Vagina (tissue), 2 donors: ENCODE data around the gene HES5.

ENCODE experiments used
- CTCF ChIP-seq, 3 experiments: fragments of 450-650 bp in 2 of 3; fragments of 200-600 bp in 1 of 3; sonication (generic) in 1 of 3; IDR thresholded peaks; one replicate each; pipeline ENCODE4 v1.5.1; 2017 to 2019; ENCODE audit warnings: antibody characterized with exemption in 3 of 3, mild to moderate bottlenecking in 2 of 3, moderate library complexity in 2 of 3
- POLR2A ChIP-seq, 2 donors: fragments of 450-650 bp; IDR thresholded peaks; one replicate each; pipeline ENCODE4 v1.6.1; 2017; ENCODE audit warnings: antibody characterized with exemption in 2 of 2, mild to moderate bottlenecking in 2 of 2, moderate library complexity in 2 of 2
- POLR2AphosphoS5 ChIP-seq, 2 donors: sonication (generic); formaldehyde crosslinking; IDR thresholded peaks; one replicate each; pipeline ENCODE4 v1.9.0; 2017; ENCODE audit warnings: antibody characterized with exemption in 2 of 2, mild to moderate bottlenecking in 2 of 2, low read depth in 1 of 2; ENCODE audit not compliant: insufficient read depth in 1 of 2

DNA sequence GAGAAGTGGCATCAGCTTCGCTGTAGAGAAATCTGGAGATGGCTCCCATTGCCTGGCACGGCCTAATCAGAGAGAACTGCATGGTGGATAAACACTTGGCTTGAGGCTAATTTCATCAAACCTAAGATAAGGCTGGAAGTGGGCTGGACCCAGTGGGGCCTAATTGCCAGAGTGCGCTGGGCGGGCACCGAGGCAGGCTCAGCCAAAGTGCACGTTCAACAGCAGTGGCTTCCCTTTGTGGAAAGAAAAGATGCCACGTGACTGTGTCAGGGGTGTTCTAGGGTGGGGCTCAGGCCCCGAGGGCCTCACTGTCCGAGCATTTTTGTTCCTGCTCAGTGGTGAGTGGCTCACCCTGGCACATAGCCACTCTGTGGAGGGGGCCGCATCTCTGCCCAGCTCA is 48.2 kb downstream of the HES5 start:
- TF ChIP-seq POLR2A (IDR thresholded peaks at IDR 0.05), result no peak
- no peak for TF ChIP-seq CTCF (IDR thresholded peaks at IDR 0.05)
- no peak for TF ChIP-seq POLR2AphosphoS5 (IDR thresholded peaks at IDR 0.05; ENCODE audit: insufficient read depth in 1 of 2, low read depth in 1 of 2)
